Stimulated activated CD8-positive, alpha-beta memory T cell treated with anti-CD3 and anti-CD28 coated beads, Interleukin-2, amount 100 ng/mL, for 48 hours (primary cell): ENCODE results near the gene COTL1.
"Not testable (repeated sequence)": the region's sequence is repeated elsewhere in the genome, so short reads cannot be mapped to it uniquely, and the experiment has no call there.

Experiments used
- DNase-seq, 2 donors: peaks; one replicate each; pipeline ENCODE4 v3.0.0-alpha.2; 2020; ENCODE audit warnings: low read depth in 2 of 2

Gene COTL1

GRCh38 chr16:84530590-84530989 is 87.3 kb downstream of the COTL1 start:
- DNase-seq: no peak

DNA sequence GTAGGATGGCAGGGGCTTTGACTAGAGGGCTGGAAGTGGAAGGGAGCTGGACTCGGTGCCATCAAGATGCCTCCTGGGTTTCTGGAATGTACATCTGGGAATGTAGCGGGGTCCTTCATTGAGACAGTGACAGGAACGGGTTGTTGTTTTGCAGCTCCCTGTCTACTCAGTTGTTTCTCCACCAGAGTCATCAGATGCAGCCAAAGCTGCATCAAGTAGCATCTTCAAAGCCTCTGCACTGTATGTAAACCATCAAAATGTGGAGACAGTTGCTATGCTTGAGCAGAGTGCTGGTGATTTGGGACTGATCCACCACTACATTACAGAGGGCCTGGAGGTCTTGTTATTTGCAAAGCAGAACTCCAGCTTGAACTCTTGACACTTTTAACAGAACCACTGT is 88.3 kb downstream of the COTL1 start:
- DNase-seq: no peak

- no peak for DNase-seq
Measured at GRCh38 chr16:84528322-84528721, 89.6 kb downstream of the COTL1 start.

DNA sequence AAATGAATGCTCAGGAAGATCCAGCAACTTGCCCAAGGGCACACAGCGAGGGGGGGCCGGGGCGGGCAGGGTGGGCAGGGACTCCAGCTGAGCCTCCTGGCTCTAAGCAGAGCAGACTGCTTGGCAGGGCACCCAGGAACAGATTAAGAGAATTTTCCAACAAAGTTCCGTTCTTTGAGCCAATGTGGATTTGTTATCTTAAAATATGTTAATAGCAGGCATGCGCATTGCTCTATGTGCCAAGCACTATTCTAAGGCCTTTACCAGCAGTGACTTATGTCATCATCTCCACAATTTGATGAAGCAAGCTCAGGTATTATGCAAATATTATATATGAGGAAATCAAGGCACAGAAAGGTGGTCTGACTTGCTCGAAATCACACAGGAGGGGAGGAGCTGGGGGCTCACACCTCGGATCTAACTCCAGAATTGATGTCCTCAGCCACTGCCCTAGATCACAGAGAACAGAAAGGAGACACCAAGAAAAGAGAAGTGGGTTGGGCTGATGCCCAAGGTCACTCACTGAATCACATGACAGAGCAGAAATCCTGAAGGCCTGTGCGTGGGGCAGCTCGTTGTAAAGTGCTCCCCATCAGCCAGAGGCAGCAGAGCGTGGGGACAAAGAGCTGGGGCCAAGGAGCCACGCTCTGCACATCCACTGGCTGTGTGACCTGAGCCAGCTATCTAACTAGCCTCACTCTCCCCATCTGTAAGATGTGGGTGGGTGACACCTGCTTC is 90.2 kb downstream of the COTL1 start:
- no peak for DNase-seq

GRCh38 chr16:84526794-84527531 is 90.9 kb downstream of the COTL1 start:
- DNase-seq: no peak

GRCh38 chr16:84524941-84525581 is 92.8 kb downstream of the COTL1 start:
- DNase-seq: not testable (repeated sequence)

GRCh38 chr16:84524346-84524920 is 93.4 kb downstream of the COTL1 start:
- DNase-seq: no peak

- no peak for DNase-seq
Measured at GRCh38 chr16:84521497-84521770, 96.4 kb downstream of the COTL1 start.

DNA sequence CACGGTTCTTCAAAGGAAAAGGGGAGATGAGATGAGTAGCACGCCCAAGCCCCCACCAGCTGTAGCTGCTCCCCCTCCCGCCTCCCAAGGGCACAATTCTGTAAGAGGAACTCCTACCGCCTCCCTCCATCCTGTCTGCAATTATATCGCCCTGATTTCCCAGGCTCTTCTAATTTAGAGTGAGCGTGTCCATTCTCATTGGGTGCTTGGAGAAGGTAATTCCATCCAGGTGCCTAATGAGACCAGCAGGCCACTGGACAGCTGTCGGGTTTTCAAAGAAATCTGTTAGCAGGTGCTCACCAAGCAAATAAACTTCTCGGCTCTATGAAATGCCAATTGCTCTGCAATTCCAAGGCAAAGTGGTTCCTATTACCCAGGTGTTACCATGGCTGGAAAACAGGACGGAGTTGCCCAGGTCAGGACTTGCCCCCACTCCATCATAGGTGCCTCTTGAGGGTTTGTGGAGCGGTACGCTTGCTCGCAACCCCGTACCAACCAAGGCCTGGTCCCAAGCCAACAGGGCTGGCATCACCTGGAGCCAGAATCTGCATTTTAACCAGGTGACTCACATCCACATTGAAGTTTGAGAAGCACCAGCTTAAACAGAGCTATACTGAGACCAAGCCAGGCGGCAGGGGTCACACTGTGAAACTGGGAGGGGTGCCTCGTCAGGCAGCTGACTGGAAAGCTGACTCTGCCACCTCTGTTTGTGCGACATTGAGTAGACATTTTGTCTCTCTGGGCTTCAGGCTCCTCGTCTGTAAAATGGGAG is 97.0 kb downstream of the COTL1 start:
- DNase-seq: no peak

DNA sequence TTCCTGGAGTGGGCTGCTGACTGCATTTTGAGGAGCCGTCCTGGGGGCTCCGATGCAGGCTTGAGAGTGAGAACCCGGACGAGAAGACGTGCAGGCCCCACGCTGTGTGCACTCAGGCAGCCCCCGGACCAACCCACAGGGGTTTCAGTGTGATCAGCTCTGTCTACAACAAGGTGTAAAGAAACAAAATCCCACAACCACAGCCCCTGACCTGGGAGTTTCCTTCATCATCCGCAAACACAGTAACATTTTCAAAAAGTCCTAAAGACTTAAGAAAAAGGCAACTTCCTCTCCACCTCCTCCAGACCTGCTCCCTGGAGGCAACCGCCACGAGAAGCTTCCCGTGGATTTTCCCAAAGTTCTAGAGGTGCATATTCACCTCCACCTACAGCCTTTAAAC is 98.0 kb downstream of the COTL1 start:
- DNase-seq: no peak

DNA sequence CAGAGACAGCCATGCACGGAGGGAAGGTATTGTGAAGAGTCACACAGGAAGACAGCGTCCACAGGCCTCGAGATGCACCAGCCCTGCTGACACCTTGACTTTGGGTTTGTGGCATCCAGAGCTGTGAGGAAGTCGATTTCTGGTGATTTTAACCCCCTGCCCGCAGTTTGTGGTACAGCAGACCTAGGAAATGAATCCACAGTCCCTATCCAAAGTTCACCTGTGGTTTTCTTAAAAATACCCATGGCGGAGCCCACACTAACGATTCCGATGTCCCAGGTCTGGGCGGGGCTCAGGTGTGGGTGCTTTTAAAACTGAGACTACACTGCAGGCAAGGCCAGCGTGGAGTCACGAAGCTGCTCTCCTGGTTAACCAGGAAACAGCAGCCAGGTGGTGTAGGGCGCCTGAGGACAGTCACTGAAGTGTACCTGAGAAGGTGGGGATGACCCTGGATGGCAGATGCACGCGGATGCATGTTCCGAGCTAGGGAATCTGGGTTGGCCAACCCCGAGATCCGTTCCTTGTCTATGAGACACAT is 99.0 kb downstream of the COTL1 start:
- peak in 1 of 2 donors; percentile 41 for DNase-seq

GRCh38 chr16:84518220-84518619 is 99.7 kb downstream of the COTL1 start:
- not testable (repeated sequence) for DNase-seq

DNA sequence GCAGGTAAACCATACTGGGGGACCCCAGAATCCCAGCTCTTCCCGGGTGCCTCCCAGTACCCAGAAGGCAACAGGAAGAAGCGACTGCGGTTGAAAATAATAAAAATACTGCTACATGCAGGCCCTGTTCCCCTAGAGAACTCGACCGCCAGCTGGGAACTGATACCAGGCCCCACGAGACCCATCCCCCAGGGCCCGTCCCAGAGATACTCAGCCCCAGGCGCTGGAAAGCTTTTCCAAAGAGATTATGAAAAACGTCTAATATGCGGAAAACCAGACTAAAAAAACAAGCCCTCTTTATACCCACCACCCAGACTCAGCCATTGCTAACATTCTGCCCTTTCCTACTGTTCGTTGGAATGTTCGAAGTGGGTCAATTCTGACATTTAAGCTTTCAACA is 100.5 kb downstream of the COTL1 start:
- no peak for DNase-seq
